GM12865 (cell line): ENCODE results near the gene VPREB1.

Source experiments
- DNase-seq: peaks from one replicate; pipeline ENCODE4 v3.0.0; 2010; ENCODE audit warnings: low read depth
- H3K4me3 ChIP-seq: 2 replicates; pipeline ENCODE4 v1.5.1; 2011; ENCODE audit warnings: mild to moderate bottlenecking, low read depth, low read length, control low read depth
- CTCF ChIP-seq: IDR thresholded peaks from 2 replicates; pipeline ENCODE4 v1.5.1; 2011; ENCODE audit warnings: low read length, control low read depth, low read depth, inconsistent platforms; ENCODE audit not compliant: insufficient read depth; ENCODE audit errors: missing control alignments

The VPREB1 gene

GRCh38 chr22:22198751-22199150 lies 45.8 kb upstream of the VPREB1 start:
- no peak for TF ChIP-seq CTCF
- H3K4me3 ChIP-seq = no peak overlapping the region
- no peak for DNase-seq

- DNase-seq = no peak
- no peak overlapping the region for H3K4me3 ChIP-seq
- no peak for TF ChIP-seq CTCF
Observed at GRCh38 chr22:22199634-22200033, 45.0 kb upstream of the VPREB1 start.

GRCh38 chr22:22200569-22201184 lies 43.9 kb upstream of the VPREB1 start:
- no peak overlapping the region for H3K4me3 ChIP-seq
- no peak for TF ChIP-seq CTCF
- DNase-seq = no peak

GRCh38 chr22:22201185-22201929 lies 43.2 kb upstream of the VPREB1 start:
- peak; percentile 67 for TF ChIP-seq CTCF
- DNase-seq = peak; percentile 75
- no peak overlapping the region for H3K4me3 ChIP-seq

- TF ChIP-seq CTCF = no peak
- peak; percentile 45 for DNase-seq
- no peak overlapping the region for H3K4me3 ChIP-seq
Observed at GRCh38 chr22:22201930-22202343, 42.6 kb upstream of the VPREB1 start.

GRCh38 chr22:22203048-22203971 lies 41.3 kb upstream of the VPREB1 start:
- no peak for DNase-seq
- TF ChIP-seq CTCF = no peak
- no peak overlapping the region for H3K4me3 ChIP-seq
